Mucosa of stomach (tissue), 1 donor: ENCODE results near the gene ZNF180.
"Not testable (repeated sequence)": the region's sequence is repeated elsewhere in the genome, so short reads cannot be mapped to it uniquely, and the experiment has no call there.

Experiments used
- H3K27me3 ChIP-seq: one replicate; pipeline ENCODE4 v1.7.0; 2013; ENCODE audit warnings: mild to moderate bottlenecking, low read length; ENCODE audit not compliant: control insufficient read depth, insufficient read depth
- H3K36me3 ChIP-seq: one replicate; pipeline ENCODE4 v1.7.0; 2013; ENCODE audit warnings: low read length; ENCODE audit not compliant: control insufficient read depth, insufficient read depth
- H3K4me1 ChIP-seq: one replicate; pipeline ENCODE4 v1.7.0; 2013; ENCODE audit warnings: mild to moderate bottlenecking, low read length; ENCODE audit not compliant: control insufficient read depth, insufficient read depth
- H3K4me3 ChIP-seq: one replicate; pipeline ENCODE4 v1.7.0; 2013; ENCODE audit warnings: low read length
- H3K9ac ChIP-seq: one replicate; pipeline ENCODE4 v1.7.0; 2013; ENCODE audit warnings: mild to moderate bottlenecking, low read length, moderate library complexity
- H3K9me3 ChIP-seq: one replicate; pipeline ENCODE4 v1.7.0; 2013; ENCODE audit warnings: mild to moderate bottlenecking, low read length, moderate library complexity; ENCODE audit not compliant: control insufficient read depth
- donor health status: Pancreatic carcinoma.

ZNF180 gene

GRCh38 chr19:44499962-44500949, at the start of gene ZNF180:
Gene ZNF180, minus strand, starts transcription at chr19:44500522. Its CDS starts 3,188 bp downstream, at chr19:44497334.
- Histone ChIP-seq H3K36me3 (peaks cover 15% of the 10 kb centered on the region), H3K27me3 (no peaks in the 10 kb centered on the region), H3K4me1 (peaks cover 8% of the 10 kb centered on the region), H3K9ac (peak within 1 kb of the TSS; percentile 93), H3K4me3 (peak within 1 kb of the TSS; percentile 99), H3K9me3 (peaks cover 12% of the 10 kb centered on the region)

- Histone ChIP-seq H3K36me3 (no peaks in the 10 kb centered on the region), H3K4me1 (peaks cover 9% of the 10 kb centered on the region), H3K4me3 (no peak overlapping the region), H3K27me3 (peaks cover 14% of the 10 kb centered on the region), H3K9me3 (no peaks in the 10 kb centered on the region), H3K9ac (no peak overlapping the region)
Measured at GRCh38 chr19:44549507-44549906, 49.2 kb upstream of the ZNF180 start.

- Histone ChIP-seq H3K4me3 (no peak overlapping the region), H3K27me3 (peaks cover 14% of the 10 kb centered on the region), H3K4me1 (peaks cover 5% of the 10 kb centered on the region), H3K9me3 (no peaks in the 10 kb centered on the region), H3K9ac (no peak overlapping the region), H3K36me3 (no peaks in the 10 kb centered on the region)
Measured at GRCh38 chr19:44548736-44549135, 48.4 kb upstream of the ZNF180 start.

GRCh38 chr19:44544031-44544430, 43.7 kb upstream of the ZNF180 start:
- no peak overlapping the region for H3K9ac ChIP-seq

GRCh38 chr19:44542671-44543070, 42.3 kb upstream of the ZNF180 start:
- H3K9ac ChIP-seq = no peak overlapping the region
- no peaks in the 10 kb centered on the region for H3K4me1 ChIP-seq
- peaks cover 2% of the 10 kb centered on the region for H3K27me3 ChIP-seq
- no peaks in the 10 kb centered on the region for H3K9me3 ChIP-seq
- no peaks in the 10 kb centered on the region for H3K36me3 ChIP-seq
- H3K4me3 ChIP-seq = no peak overlapping the region

More at GRCh38 chr19:44544031-44544430, 43.7 kb upstream of the ZNF180 start:
- peaks cover 9% of the 10 kb centered on the region for H3K27me3 ChIP-seq
- H3K4me1 ChIP-seq = no peaks in the 10 kb centered on the region
- no peak overlapping the region for H3K4me3 ChIP-seq
- H3K9me3 ChIP-seq = no peaks in the 10 kb centered on the region
- H3K36me3 ChIP-seq = no peaks in the 10 kb centered on the region

GRCh38 chr19:44540736-44541135, 40.4 kb upstream of the ZNF180 start:
- Histone ChIP-seq H3K4me1 (no peaks in the 10 kb centered on the region), H3K9me3 (no peaks in the 10 kb centered on the region), H3K36me3 (no peaks in the 10 kb centered on the region), H3K27me3 (no peaks in the 10 kb centered on the region), H3K9ac (no peak overlapping the region), H3K4me3 (no peak overlapping the region)

GRCh38 chr19:44539991-44540390, 39.7 kb upstream of the ZNF180 start:
- no peaks in the 10 kb centered on the region for H3K9me3 ChIP-seq
- H3K27me3 ChIP-seq = no peaks in the 10 kb centered on the region
- H3K4me1 ChIP-seq = no peaks in the 10 kb centered on the region
- H3K9ac ChIP-seq = no peak overlapping the region
- H3K4me3 ChIP-seq = no peak overlapping the region
- no peaks in the 10 kb centered on the region for H3K36me3 ChIP-seq

GRCh38 chr19:44539236-44539826, 39.0 kb upstream of the ZNF180 start:
- Histone ChIP-seq H3K4me3 (no peak overlapping the region), H3K36me3 (no peaks in the 10 kb centered on the region), H3K9ac (no peak overlapping the region), H3K27me3 (peaks cover 4% of the 10 kb centered on the region), H3K4me1 (no peaks in the 10 kb centered on the region), H3K9me3 (no peaks in the 10 kb centered on the region)

GRCh38 chr19:44535361-44535760, 35.0 kb upstream of the ZNF180 start:
- H3K4me3 ChIP-seq, H3K9me3 ChIP-seq, H3K36me3 ChIP-seq, H3K4me1 ChIP-seq, H3K27me3 ChIP-seq, H3K9ac ChIP-seq: not testable (repeated sequence)

GRCh38 chr19:44532819-44533218, 32.5 kb upstream of the ZNF180 start:
- peaks cover 5% of the 10 kb centered on the region for H3K4me1 ChIP-seq
- H3K36me3 ChIP-seq = no peaks in the 10 kb centered on the region
- no peak overlapping the region for H3K9ac ChIP-seq
- H3K27me3 ChIP-seq = peaks cover 4% of the 10 kb centered on the region
- H3K9me3 ChIP-seq = no peaks in the 10 kb centered on the region
- H3K4me3 ChIP-seq = no peak overlapping the region

GRCh38 chr19:44530777-44531176, 30.5 kb upstream of the ZNF180 start:
- H3K27me3 ChIP-seq = peaks cover 4% of the 10 kb centered on the region
- no peaks in the 10 kb centered on the region for H3K9me3 ChIP-seq
- H3K9ac ChIP-seq = no peak overlapping the region
- no peak overlapping the region for H3K4me3 ChIP-seq
- H3K4me1 ChIP-seq = peaks cover 5% of the 10 kb centered on the region
- H3K36me3 ChIP-seq = no peaks in the 10 kb centered on the region

GRCh38 chr19:44529536-44529935, 29.2 kb upstream of the ZNF180 start, which contains the start of gene CEACAM20:
Gene CEACAM20, minus strand, starts transcription at chr19:44529675. Its CDS starts 166 bp downstream, at chr19:44529509.
- Histone ChIP-seq H3K36me3 (no peaks in the 10 kb centered on the region), H3K4me3 (no peak within 1 kb of the TSS), H3K27me3 (peaks cover 5% of the 10 kb centered on the region), H3K9ac (no peak within 1 kb of the TSS), H3K9me3 (no peaks in the 10 kb centered on the region), H3K4me1 (peaks cover 5% of the 10 kb centered on the region)
